ENCODE data around the gene KCNJ5.

GRCh38 chr11:128906185-128907050 lies 15.3 kb downstream of the KCNJ5 start:
- TF ChIP-seq, protein P1, sequence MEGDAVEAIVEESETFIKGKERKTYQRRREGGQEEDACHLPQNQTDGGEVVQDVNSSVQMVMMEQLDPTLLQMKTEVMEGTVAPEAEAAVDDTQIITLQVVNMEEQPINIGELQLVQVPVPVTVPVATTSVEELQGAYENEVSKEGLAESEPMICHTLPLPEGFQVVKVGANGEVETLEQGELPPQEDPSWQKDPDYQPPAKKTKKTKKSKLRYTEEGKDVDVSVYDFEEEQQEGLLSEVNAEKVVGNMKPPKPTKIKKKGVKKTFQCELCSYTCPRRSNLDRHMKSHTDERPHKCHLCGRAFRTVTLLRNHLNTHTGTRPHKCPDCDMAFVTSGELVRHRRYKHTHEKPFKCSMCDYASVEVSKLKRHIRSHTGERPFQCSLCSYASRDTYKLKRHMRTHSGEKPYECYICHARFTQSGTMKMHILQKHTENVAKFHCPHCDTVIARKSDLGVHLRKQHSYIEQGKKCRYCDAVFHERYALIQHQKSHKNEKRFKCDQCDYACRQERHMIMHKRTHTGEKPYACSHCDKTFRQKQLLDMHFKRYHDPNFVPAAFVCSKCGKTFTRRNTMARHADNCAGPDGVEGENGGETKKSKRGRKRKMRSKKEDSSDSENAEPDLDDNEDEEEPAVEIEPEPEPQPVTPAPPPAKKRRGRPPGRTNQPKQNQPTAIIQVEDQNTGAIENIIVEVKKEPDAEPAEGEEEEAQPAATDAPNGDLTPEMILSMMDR (IDR thresholded peaks at IDR 0.05; ENCODE audit: low read depth, low read length), result no peak
- TF ChIP-seq EZH2phosphoT487 (IDR thresholded peaks at IDR 0.05; ENCODE audit: low read depth), result no peak
